CD4-positive, alpha-beta T cell treated with Interleukin-2 at 100 ng/mL for 4 hours (primary cell): ENCODE results near the gene GLIPR1L1.

Source experiments
- DNase-seq: peaks from one replicate; pipeline ENCODE4 v3.0.0-alpha.2; 2020; ENCODE audit warnings: low spot score

Gene GLIPR1L1

GRCh38 chr12:75334384-75335030, at the start of gene GLIPR1L1:
TSS of gene GLIPR1L1 (plus strand) at chr12:75334670. CDS start at chr12:75334729, 59 bp downstream.
- peak; percentile 88 for DNase-seq

- no peak for DNase-seq
These were observed 45.6 kb upstream of the GLIPR1L1 start for GRCh38 chr12:75288860-75289259.

GRCh38 chr12:75289753-75290152, 44.7 kb upstream of the GLIPR1L1 start:
- no peak for DNase-seq

- no peak for DNase-seq
These were observed 43.5 kb upstream of the GLIPR1L1 start for GRCh38 chr12:75291014-75291413.

GRCh38 chr12:75294336-75294735, 40.1 kb upstream of the GLIPR1L1 start:
- DNase-seq: no peak

- DNase-seq: no peak
These were observed 39.7 kb upstream of the GLIPR1L1 start for GRCh38 chr12:75294797-75295196.

- no peak for DNase-seq
These were observed 32.2 kb upstream of the GLIPR1L1 start for GRCh38 chr12:75302225-75302624.

- DNase-seq: no peak
These were observed 31.7 kb upstream of the GLIPR1L1 start for GRCh38 chr12:75302781-75303180.

- no peak for DNase-seq
These were observed 28.8 kb upstream of the GLIPR1L1 start for GRCh38 chr12:75305412-75306332.

- no peak for DNase-seq
These were observed 26.2 kb upstream of the GLIPR1L1 start for GRCh38 chr12:75308279-75308678.

- no peak for DNase-seq
These were observed 23.1 kb upstream of the GLIPR1L1 start for GRCh38 chr12:75311369-75311768.

- DNase-seq: no peak
These were observed 19.0 kb upstream of the GLIPR1L1 start for GRCh38 chr12:75315518-75315917.

- no peak for DNase-seq
These were observed 16.7 kb upstream of the GLIPR1L1 start for GRCh38 chr12:75317784-75318183.

GRCh38 chr12:75322464-75322863, 12.0 kb upstream of the GLIPR1L1 start:
- DNase-seq: no peak

- no peak for DNase-seq
These were observed 10.8 kb upstream of the GLIPR1L1 start for GRCh38 chr12:75323663-75324062.

- DNase-seq: no peak
These were observed 6.8 kb upstream of the GLIPR1L1 start for GRCh38 chr12:75327642-75328041.

- peak; percentile 59 for DNase-seq
These were observed 4.3 kb upstream of the GLIPR1L1 start, which contains the start of gene CAPS2 for GRCh38 chr12:75329918-75330826. TSS of gene CAPS2 (minus strand) at chr12:75330324. CDS start at chr12:75326498, 3,826 bp downstream.

- DNase-seq: no peak
These were observed 3.4 kb downstream of the GLIPR1L1 start for GRCh38 chr12:75337905-75338304.

- no peak for DNase-seq
These were observed 7.4 kb downstream of the GLIPR1L1 start for GRCh38 chr12:75341873-75342272.

- DNase-seq: no peak
These were observed 11.1 kb downstream of the GLIPR1L1 start for GRCh38 chr12:75345531-75345930.

GRCh38 chr12:75346215-75346614, 11.7 kb downstream of the GLIPR1L1 start:
- DNase-seq: peak; percentile 10

GRCh38 chr12:75349946-75350345, 15.5 kb downstream of the GLIPR1L1 start:
- DNase-seq: no peak
